ENCODE results near the gene MIP.
A peak's percentile ranks its signal among the peaks of the same experiment; 100 is the strongest.
"Not testable (repeated sequence)": the region's sequence is repeated elsewhere in the genome, so short reads cannot be mapped to it uniquely, and the experiment has no call there.

MIP gene

GRCh38 chr12:56454557-56454956, at the start of gene MIP:
Gene MIP, minus strand, starts transcription at chr12:56454657. Its CDS starts 44 bp downstream, at chr12:56454613.
- DNase-seq (ENCODE audit: low read depth), result no peak

DNA sequence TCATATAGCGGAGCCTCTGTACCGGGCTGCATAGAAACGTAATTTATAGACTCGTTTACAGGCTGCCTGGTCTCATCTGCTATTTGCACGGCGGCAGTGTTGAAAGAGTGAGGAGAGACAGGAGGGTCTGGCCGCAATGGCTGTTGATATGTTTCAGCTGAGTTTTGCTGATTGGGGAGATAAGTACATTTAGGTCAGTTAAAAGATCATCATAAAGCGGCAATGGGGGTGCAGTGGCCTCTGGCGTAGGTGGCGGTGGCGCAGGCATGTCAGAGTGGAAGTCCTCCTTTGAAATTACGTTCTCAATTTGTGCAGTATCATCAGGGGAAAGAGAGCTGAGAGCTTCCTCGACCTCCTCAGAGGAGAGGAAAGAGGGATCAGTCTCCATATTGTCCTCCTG, 45.4 kb upstream of the MIP start:
- DNase-seq (ENCODE audit: low read depth), result not testable (repeated sequence)

DNA sequence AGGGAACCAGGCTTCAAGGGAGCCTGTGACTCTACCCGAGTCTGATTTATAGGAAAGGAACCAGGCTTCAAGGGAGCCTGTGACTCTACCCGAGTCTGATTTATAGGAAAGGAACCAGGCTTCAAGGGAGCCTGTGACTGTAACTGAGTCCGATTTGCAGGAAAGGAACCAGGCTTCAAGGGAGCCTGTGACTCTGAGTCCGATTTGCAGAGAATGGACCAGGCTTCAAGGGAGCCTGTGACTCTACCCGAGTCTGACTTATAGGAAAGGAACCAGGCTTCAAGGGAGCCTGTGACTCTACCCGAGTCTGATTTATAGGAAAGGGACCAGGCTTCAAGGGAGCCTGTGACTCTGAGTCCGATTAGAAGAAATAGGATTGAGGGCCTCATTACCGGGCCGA, 45.0 kb upstream of the MIP start:
- DNase-seq (ENCODE audit: low read depth), result not testable (repeated sequence)

DNA sequence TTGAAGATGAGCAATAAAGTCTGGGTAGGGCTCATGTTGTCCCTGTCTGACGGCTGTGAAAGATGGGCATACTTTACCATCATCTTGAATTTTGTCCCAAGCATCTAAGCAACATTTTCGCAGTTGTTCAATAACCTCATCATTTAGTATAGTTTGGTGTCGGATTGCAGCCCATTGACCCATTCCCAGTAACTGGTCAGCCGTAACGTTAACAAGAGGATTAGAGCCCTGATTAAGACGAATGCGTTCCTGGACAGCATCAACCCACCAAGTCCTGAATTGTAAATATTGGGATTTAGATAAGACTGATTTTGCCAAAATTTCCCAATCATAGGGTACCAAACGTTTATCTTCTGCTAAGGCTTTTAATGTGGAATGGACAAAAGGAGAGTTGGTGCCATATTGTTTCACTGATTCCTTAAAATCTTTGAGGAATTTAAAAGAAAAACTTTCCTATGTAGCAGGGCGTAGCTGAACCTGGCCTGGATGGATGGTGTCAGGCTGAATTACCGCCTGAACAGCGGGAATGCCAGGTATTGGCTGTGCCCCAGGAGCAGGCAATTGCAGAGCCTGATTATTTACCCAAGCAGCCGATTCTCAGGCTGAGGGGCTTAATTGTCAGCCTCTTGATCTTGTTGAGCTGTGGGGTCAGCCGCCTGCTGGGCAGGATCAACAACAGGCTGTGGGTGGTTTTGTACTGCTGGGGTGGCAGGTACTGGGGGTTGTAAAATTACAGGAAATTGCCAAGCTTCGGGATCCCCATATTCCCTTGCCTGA, 43.9 kb upstream of the MIP start:
- DNase-seq (ENCODE audit: low read depth), result not testable (repeated sequence)

- peak; percentile 43 for DNase-seq (ENCODE audit: low read depth)
Measured at GRCh38 chr12:56496704-56497103, 42.2 kb upstream of the MIP start.

DNA sequence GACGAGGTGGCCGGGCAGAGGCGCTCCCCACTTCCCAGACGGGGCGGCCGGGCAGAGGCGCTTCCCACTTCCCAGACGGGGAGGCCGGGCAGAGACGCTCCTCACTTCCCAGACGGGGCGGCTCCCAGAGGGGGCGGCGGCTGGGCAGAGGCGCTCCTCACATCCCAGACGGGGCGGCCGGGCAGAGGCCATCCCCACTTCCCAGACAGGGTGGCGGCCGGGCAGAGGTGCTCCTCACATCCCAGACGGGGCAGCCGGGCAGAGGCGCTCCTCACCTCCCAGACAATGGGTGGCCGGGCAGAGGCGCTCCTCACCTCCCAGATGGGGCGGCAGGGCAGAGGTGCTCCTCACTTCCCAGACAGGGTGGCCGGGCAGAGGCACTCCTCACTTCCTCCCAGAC, 40.0 kb upstream of the MIP start:
- DNase-seq (ENCODE audit: low read depth), result not testable (repeated sequence)

GRCh38 chr12:56494106-56494415, 39.6 kb upstream of the MIP start:
- DNase-seq (ENCODE audit: low read depth), result not testable (repeated sequence)

DNA sequence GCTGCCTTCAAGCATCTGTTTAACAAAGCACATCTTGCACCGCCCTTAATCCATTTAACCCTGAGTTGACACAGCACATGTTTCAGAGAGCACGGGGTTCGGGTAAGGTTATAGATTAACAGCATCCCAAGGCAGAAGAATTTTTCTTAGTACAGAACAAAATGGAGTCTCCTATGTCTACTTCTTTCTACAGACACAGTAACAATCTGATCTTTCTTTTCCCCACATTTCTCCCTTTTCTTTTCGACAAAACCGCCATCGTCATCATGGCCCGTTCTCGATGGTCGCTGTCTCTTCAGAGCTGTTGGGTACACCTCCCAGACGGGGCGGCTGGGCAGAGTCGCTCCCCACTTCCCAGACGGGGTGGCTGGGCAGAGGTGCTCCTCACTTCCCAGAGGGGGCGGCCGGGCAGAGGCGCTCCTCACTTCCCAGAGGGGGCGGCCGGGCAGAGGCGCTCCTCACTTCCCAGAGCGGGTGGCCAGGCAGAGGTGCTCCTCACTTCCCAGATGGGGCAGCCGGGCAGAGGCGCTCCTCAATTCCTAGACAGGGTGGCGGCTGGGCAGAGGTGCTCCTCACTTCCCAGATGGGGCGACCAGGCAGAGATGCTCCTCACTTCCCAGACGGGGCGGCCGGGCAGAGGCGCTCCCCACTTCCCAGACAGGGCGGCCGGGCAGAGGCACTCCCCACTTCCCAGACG, 39.1 kb upstream of the MIP start:
- not testable (repeated sequence) for DNase-seq (ENCODE audit: low read depth)

GRCh38 chr12:56490360-56490759, 35.9 kb upstream of the MIP start:
- DNase-seq (ENCODE audit: low read depth), result no peak

DNA sequence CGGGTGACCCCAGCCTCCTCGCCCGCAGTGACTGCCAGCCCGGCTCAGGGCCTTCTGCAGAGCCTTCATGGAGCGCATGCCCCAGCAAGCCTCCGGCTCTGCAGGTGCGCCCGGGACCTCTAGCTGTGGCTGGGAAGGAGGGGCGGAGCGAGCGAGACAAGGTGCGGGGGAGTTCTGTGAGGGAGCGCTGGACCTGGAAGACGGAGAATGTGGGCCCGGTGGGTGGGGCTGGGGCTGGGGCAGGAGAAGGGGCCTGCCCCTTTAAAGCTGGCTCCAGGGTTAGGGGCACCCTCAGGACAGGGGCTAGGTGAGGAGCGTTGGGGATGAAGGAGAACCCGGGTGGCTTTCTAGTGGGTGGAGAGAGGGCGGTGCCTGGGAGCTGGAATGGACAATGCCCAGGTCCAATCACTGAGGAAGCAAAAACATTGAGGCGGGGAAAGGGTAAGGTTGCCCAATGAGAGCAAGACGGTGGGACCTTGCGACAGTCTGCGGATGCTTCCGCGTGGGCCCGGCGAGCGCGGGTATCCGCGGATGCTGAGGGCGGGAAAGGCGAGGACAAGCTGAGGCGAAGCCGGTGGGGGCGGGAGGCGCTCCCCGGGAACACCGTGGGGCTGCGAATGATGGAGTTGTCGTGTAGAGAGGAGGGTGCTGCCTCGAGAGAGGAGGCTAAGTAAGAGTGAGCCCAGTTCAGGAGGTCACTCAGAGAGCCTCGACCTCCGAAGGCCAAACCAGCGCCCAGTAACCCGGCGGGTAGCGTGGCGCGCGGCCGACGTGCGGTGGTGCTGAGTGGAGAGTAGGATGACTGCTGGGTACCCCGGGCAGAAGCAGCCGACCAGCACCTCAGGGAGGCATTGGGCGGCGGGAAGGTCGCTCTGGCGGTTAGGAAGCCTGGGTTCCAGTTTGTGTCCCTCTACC, 33.8 kb upstream of the MIP start, which contains the start of gene GLS2:
Gene GLS2 (minus strand): TSS at position 121 of the 915 bp plus-strand sequence. CDS start 43 bp downstream, at position 78.
- DNase-seq (ENCODE audit: low read depth), result peak; percentile 48

- no peak for DNase-seq (ENCODE audit: low read depth)
Measured at GRCh38 chr12:56487448-56488040, 33.1 kb upstream of the MIP start.

DNA sequence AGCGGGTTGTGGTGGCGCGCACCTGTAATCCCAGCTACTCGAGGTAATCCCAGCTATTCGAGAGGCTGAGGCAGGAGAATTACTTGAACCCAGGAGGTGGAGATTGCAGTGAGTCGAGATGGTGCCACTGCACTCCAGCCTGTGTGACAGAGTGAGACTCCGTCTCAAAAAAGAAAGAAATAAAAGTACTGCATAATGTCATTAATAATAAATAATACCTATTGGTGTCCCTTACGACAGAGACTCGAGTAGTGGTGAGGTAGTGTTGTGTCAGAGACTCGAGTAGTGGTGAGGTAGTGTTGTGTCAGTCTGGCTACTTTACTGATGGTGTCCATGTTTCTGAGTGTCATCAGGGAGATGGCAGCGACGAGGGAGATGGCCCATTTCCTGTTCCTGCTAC, 32.2 kb upstream of the MIP start:
- no peak for DNase-seq (ENCODE audit: low read depth)

- no peak for DNase-seq (ENCODE audit: low read depth)
Measured at GRCh38 chr12:56484566-56484965, 30.1 kb upstream of the MIP start.

DNA sequence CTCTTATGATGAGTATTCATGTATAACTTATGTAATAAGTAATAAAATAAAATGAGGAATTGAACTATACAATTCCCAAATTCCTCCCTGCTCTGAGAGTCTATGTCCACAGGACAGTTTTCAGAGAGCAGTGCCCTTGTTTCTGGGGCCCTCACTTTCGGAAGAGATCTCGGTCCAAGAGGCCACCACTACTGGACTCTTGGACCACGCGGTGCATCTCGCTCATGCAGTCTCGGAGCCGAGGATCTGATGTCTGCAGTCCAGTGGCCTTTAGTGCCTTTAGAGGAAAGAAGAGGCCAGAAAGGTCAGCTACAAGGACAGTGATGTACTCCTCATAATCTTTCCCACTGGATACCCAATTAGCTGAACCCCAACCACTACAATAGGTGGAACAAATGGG, 25.2 kb upstream of the MIP start:
- no peak for DNase-seq (ENCODE audit: low read depth)

- DNase-seq (ENCODE audit: low read depth), result no peak
Measured at GRCh38 chr12:56477521-56478225, 23.2 kb upstream of the MIP start.

GRCh38 chr12:56476972-56477432, 22.5 kb upstream of the MIP start:
- DNase-seq (ENCODE audit: low read depth), result no peak

DNA sequence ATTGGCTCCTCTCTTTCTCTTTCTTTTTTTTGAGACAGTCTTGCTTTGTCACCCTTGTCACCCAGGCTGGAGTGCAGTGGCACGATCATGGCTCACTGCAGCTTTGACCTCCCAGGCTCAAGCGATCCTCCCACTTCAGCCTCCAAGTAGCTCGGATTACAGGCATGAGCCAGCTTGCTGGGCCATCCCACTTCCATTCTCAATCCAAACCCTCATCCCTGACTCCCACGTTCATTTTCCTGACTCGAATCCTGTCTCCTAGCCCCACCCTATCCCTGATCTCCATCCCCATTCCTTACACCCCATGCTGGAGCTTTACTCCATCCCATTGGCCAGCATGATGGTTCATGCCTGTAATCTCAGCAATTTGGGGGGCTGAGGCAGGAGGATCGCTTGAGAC, 21.7 kb upstream of the MIP start:
- no peak for DNase-seq (ENCODE audit: low read depth)

DNA sequence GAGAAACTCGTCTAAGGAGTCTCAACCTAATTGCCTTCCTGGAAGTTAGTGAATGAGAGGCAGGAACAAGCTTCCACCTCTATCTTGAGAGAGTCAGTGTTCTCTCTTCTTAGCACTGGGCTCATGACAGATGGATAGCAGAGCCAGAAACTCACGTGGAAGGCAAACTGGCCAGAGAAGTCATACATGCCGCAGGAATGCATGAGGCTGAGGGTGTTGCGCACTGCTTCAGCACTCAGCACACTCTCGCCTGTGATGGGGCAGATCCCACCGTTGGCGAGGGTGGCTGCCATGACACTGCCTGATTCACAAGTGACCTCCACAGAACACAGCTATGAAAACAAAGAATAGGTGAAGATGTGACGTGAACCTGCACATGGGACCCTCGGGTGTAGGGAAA, 19.9 kb upstream of the MIP start:
- no peak for DNase-seq (ENCODE audit: low read depth)

DNA sequence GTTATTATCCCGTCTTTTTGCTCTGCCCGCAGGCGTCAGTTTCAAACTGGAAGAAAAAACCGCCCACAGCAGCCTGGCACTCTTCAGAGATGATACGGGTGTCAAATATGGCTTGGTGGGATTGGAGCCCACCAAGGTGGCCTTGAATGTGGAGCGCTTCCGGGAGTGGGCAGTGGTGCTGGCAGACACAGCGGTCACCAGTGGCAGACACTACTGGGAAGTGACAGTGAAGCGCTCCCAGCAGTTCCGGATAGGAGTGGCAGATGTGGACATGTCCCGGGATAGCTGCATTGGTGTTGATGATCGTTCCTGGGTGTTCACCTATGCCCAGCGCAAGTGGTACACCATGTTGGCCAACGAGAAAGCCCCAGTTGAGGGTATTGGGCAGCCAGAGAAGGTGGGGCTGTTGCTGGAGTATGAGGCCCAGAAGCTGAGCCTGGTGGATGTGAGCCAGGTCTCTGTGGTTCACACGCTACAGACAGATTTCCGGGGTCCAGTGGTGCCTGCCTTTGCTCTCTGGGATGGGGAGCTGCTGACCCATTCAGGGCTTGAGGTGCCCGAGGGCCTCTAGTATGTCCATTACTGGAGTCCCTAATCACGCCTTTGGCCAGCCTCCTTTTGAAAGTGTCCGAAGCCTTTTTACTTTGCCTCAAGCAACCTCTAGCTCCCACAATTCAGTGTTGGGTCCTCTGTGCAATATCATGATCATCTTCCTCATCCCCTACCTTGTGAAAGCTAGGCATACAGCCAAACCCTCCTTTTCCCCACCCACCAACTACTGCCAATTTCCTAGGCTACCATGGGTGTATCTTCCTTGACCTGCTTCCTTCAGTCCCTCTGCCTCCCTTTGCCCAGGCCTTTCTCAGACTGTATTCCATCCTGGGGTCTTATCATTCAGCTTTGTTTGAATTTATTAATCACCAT, 14.8 kb upstream of the MIP start:
- no peak for DNase-seq (ENCODE audit: low read depth)

Measured in stimulated activated CD8-positive, alpha-beta memory T cell treated with anti-CD3 and anti-CD28 coated beads, Interleukin-12 subunit alpha, Interleukin-12 subunit beta, amount 100 ng/mL, for 1 hour (primary cell).